Stomach (tissue), 9 donors: Measurements from ENCODE around the gene RAD23A. TPM values are rescaled to one million over a fixed set of nuclear protein-coding genes. Genes with fewer than 3 reads are reported as not detected.
"Not testable (repeated sequence)": the region's sequence is repeated elsewhere in the genome, so short reads cannot be mapped to it uniquely, and the experiment has no call there.

Source experiments
- DNase-seq, 2 donors: peaks; one replicate each; pipeline versions ENCODE4 v3.0.0 to v3.0.0-alpha.2; 2013 to 2019
- H3K27ac ChIP-seq, 5 donors: fragments of 200-600 bp in 4 of 5; sonication (generic) in 4 of 5; one replicate each; pipeline ENCODE4 v1.5.1; 2013 to 2019; ENCODE audit warnings: mild to moderate bottlenecking in 1 of 5, moderate library complexity in 1 of 5
- H3K27me3 ChIP-seq, 3 donors: fragments of 200-600 bp; sonication (generic); one replicate each; pipeline ENCODE4 v1.5.1; 2017 to 2019; ENCODE audit warnings: mixed run types in 1 of 3
- H3K36me3 ChIP-seq, 4 donors: fragments of 200-600 bp; sonication (generic); 1 replicate in 3 of 4; 2 replicates in 1 of 4; pipeline ENCODE4 v1.5.1; 2016 to 2019
- H3K4me1 ChIP-seq, 4 donors: fragments of 200-600 bp; sonication (generic); one replicate each; pipeline ENCODE4 v1.5.1; 2016 to 2019
- H3K4me3 ChIP-seq, 4 donors: fragments of 200-600 bp; sonication (generic) in 3 of 4; one replicate each; pipeline ENCODE4 v1.5.1; 2016 to 2019; ENCODE audit warnings: mild to moderate bottlenecking in 1 of 4
- H3K9me3 ChIP-seq, 4 donors: fragments of 200-600 bp; sonication (generic); one replicate each; pipeline ENCODE4 v1.5.1; 2016 to 2019
- EP300 ChIP-seq: sonication (generic); formaldehyde crosslinking; IDR thresholded peaks from one replicate; pipeline ENCODE4 v1.6.1; 2017; ENCODE audit warnings: antibody characterized with exemption
- POLR2A ChIP-seq, 4 donors: fragments of 450-650 bp; IDR thresholded peaks; one replicate each; pipeline ENCODE4 v1.6.1; 2016; ENCODE audit warnings: antibody characterized with exemption in 4 of 4, control low read depth in 2 of 4, mild to moderate bottlenecking in 1 of 4, moderate library complexity in 1 of 4
- POLR2AphosphoS5 ChIP-seq, 3 donors: sonication (generic); formaldehyde crosslinking; IDR thresholded peaks; one replicate each; pipeline ENCODE4 v1.6.1; 2016; ENCODE audit warnings: antibody characterized with exemption in 3 of 3
- WGBS, 5 donors: extraction: QIAGEN DNeasy Blood & Tissue Kit in 3 of 5; methylation state at CpG; one replicate each; pipeline versions ENCODE4 v1.1.5 to v1.1.7; 2013 to 2018; 5-methylcytosine and 5-hydroxymethylcytosine counted together
- intact Hi-C: fragments of 100-400 bp; cut with DNase I; formaldehyde crosslinking; loops from one replicate; pipeline ENCODE4 v1.15.1; 2023; ENCODE audit warnings: low total_unique reads
- polyA plus RNA-seq, 3 donors: library from polyadenylated mRNA; stranded (reverse); fragments of 200-250 nt; gene quantifications; one replicate each; pipeline ENCODE4 v1.2.3, GENCODE V29; 2013
- total RNA-seq, 5 donors: library from RNA; depleted of rRNA; stranded (reverse); fragments of >200 nt; gene quantifications; one replicate each; pipeline versions ENCODE4 v1.1.0 to v1.2.3, GENCODE V29; 2014 to 2016
- TF ChIP-seq, protein P1 (sequence below), 7 experiments: fragments of 450-650 bp in 4 of 7; fragments of 200-600 bp in 3 of 7; sonication (generic) in 3 of 7; IDR thresholded peaks; one replicate each; pipeline ENCODE4 v1.5.1; 2016 to 2019; ENCODE audit warnings: antibody characterized with exemption in 7 of 7, control low read depth in 2 of 7, mild to moderate bottlenecking in 1 of 7
- donor health status: healthy with polysubstance abuse.
- donor health status: Bipolar disorder and iron deficiency.
- donor health status: healthy.

The RAD23A gene
- total and polyA plus RNA-seq, 8 donors: 44.1 to 144 (median 104) TPM

DNA sequence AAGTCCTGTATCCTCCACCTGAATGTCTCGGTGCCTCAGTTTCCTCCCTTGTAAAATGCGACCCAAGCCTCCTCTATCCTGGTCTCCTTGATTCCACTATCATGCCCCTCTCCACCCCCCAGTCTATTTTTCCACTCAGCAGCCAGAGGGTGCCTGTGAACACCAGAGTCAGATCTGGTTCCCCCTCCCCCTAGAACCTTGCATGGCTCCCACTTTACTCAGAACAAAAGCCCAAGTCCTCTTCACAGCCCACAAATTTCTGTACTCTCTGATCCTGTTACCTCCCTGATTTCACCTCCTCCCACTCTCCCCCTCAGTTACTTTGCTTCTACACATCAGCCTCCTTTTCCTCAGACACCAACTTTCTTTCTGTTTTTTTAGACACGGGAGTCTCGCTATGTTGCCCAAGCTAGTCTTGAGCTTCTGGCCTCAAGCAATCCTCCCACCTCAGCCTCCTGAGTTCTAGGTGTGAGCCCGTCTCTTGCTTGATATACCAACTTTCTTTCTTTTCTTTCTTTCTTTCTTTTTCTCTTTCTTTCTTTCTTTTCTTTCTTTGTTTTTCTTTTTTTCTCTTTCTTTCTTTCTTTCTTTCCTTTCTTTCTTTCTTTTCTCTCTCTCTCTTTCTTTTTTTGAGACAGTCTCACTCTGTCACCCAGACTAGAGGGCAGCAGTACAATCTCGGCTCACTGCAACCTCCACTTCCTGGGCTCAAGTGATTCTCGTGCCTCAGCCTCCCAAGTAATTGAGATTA is 24.6 kb downstream of the RAD23A start:
- TF ChIP-seq POLR2AphosphoS5 (IDR thresholded peaks at IDR 0.05) (no peak), POLR2A (IDR thresholded peaks at IDR 0.05) (no peak), EP300 (no peak)
- TF ChIP-seq, protein P1, sequence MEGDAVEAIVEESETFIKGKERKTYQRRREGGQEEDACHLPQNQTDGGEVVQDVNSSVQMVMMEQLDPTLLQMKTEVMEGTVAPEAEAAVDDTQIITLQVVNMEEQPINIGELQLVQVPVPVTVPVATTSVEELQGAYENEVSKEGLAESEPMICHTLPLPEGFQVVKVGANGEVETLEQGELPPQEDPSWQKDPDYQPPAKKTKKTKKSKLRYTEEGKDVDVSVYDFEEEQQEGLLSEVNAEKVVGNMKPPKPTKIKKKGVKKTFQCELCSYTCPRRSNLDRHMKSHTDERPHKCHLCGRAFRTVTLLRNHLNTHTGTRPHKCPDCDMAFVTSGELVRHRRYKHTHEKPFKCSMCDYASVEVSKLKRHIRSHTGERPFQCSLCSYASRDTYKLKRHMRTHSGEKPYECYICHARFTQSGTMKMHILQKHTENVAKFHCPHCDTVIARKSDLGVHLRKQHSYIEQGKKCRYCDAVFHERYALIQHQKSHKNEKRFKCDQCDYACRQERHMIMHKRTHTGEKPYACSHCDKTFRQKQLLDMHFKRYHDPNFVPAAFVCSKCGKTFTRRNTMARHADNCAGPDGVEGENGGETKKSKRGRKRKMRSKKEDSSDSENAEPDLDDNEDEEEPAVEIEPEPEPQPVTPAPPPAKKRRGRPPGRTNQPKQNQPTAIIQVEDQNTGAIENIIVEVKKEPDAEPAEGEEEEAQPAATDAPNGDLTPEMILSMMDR (IDR thresholded peaks at IDR 0.05): no peak
- Histone ChIP-seq H3K27me3 (peaks cover 0 to 3% (median 0%) of the 10 kb centered on the region in 3 donors), H3K4me1 (peaks cover 6 to 16% (median 14%) of the 10 kb centered on the region in 4 donors), H3K27ac (peak overlapping the region in 1 of 5 donors; percentile 70), H3K36me3 (no peaks in the 10 kb centered on the region), H3K4me3 (no peak overlapping the region), H3K9me3 (no peaks in the 10 kb centered on the region)
- intact Hi-C loops: no loop called here
- no peak for DNase-seq
- WGBS, 5 donors: 81 to 91% (median 90%) methylated on average over 7 of the region's 7 CpGs

DNA sequence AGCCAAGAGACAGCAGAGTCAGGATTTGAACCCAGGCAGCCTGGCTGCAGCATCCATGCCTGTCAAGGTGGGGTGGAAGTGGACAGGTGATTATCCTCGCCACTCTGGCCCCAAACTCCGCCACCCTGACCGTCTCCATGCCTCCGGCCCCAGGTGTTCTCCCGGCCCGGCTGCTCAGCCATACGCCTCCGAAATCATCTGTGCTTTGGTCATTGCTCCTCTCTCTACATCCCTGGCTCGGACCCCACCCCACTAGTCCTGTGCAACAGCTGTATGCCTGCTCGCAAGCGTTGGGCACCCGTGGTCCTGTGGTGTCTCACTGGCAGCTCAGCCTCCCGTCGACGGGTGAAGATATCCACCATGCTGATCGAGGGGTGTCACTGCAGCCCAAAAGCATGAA is 27.6 kb downstream of the RAD23A start:
- intact Hi-C loops: no loop called here
- H3K4me3 ChIP-seq: no peak overlapping the region
- no peaks in the 10 kb centered on the region for H3K36me3 ChIP-seq
- TF ChIP-seq POLR2AphosphoS5 (IDR thresholded peaks at IDR 0.05) (no peak), POLR2A (IDR thresholded peaks at IDR 0.05) (no peak), EP300 (no peak)
- TF ChIP-seq, protein P1 (IDR thresholded peaks at IDR 0.05): no peak
- no peak for DNase-seq
- 83 to 92% (median 88%) methylated on average over 13 to 16 of the region's 16 CpGs for whole genome bisulfite sequencing, 5 donors
- H3K27me3 ChIP-seq: peaks cover 0 to 5% (median 0%) of the 10 kb centered on the region in 3 donors
- H3K9me3 ChIP-seq: no peaks in the 10 kb centered on the region
- no peak overlapping the region for H3K27ac ChIP-seq
- H3K4me1 ChIP-seq: peaks cover 6 to 16% (median 11%) of the 10 kb centered on the region in 4 donors

DNA sequence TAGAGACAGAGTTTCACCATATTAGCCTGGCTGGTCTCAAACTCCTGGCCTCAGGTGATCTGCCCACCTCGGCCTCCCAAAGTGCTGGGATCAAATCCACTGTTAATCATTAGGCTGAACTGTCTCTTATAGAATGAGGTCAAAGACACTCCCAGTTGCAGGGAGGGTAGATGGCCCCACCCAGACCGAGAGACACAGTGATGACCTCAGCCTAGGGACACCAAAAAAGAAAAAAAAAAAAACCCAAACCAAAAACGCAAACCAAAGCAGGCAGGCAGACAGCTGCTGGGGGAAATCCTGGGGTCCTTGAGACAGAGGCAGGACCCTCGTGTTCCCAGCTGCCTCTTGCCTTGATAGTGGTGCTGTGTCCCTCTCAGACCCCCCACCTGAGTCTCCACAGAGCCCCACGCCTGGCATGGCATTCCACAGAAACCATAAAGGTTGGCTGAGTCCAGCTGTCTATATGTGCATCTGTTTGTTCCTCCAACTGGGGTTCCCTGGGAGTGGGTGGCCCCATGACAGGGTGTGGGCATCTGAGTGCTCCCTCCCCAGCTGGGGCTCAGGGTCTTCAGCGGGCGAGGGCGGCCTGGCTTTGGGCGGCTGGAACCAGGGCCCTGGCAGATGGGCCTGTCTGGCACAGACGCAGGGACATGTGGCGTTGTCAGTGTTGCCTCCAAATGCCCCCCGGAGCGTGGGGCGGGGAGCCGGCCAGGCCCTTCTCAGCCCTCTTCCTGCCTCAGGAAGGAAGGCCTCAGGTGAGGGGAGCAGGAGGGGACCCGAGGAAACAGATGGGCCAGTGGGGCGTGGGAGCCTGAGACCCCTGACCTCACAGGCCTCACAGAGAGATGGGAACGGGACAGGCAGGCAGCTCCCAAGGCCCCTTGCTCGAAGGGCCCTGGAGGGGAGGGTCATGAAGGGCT is 28.9 kb downstream of the RAD23A start:
- no peaks in the 10 kb centered on the region for H3K36me3 ChIP-seq
- H3K9me3 ChIP-seq: no peaks in the 10 kb centered on the region
- H3K4me3 ChIP-seq: no peak overlapping the region
- H3K27ac ChIP-seq: no peak overlapping the region
- peaks cover 0 to 5% (median 0%) of the 10 kb centered on the region in 3 donors for H3K27me3 ChIP-seq
- peak in 1 of 2 donors; percentile 33 for DNase-seq
- TF ChIP-seq POLR2A (IDR thresholded peaks at IDR 0.05) (no peak), POLR2AphosphoS5 (IDR thresholded peaks at IDR 0.05) (no peak), EP300 (no peak)
- TF ChIP-seq, protein P1 (IDR thresholded peaks at IDR 0.05): no peak
- intact Hi-C loops: loop anchor here (5.0 kb wide), 1 partner anchor 288 kb away; no protein-coding TSS in a partner anchor
- WGBS, 5 donors: 65 to 71% (median 69%) methylated on average over 18 to 19 of the region's 19 CpGs
- H3K4me1 ChIP-seq: peaks cover 4 to 12% (median 7%) of the 10 kb centered on the region in 4 donors

DNA sequence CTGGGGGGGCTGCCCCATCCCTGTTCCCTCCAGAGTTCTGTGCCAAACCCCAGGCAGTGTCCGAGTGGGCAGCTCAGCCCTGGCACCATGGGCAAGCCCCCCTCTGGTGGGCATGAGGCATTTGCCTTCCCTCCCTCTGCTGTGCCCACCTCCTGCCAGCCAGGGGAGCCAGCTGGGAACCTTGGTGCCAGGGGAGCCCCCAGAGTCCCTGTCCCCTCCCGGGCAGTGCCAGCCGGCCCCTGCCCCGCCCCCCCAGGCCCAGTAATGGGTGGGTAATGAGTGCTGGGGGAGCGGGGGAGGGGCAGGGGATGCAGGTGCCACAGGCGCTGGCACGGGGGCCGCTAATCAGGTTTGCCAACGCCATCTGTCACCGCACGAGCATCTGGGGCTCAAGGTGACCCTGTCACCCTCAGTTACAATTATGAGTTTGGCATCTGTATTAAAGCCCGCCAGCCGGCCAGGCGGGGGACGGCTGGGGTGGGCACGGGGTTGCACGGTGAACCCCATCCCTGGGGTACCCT is 29.6 kb downstream of the RAD23A start:
- TF ChIP-seq EP300 (no peak), POLR2A (IDR thresholded peaks at IDR 0.05) (no peak), POLR2AphosphoS5 (IDR thresholded peaks at IDR 0.05) (no peak)
- TF ChIP-seq, protein P1 (IDR thresholded peaks at IDR 0.05): no peak
- Histone ChIP-seq H3K36me3 (no peaks in the 10 kb centered on the region), H3K27me3 (peaks cover 0 to 5% (median 0%) of the 10 kb centered on the region in 3 donors), H3K4me3 (no peak overlapping the region), H3K9me3 (no peaks in the 10 kb centered on the region), H3K4me1 (peaks cover 0 to 7% (median 3%) of the 10 kb centered on the region in 4 donors), H3K27ac (no peak overlapping the region)
- DNase-seq: peak in 1 of 2 donors; percentile 25
- intact Hi-C loops: loop anchor here (5.0 kb wide), 1 partner anchor 287 kb away; no protein-coding TSS in a partner anchor
- WGBS, 5 donors: 55 to 85% (median 72%) methylated on average over 7 to 17 of the region's 17 CpGs

DNA sequence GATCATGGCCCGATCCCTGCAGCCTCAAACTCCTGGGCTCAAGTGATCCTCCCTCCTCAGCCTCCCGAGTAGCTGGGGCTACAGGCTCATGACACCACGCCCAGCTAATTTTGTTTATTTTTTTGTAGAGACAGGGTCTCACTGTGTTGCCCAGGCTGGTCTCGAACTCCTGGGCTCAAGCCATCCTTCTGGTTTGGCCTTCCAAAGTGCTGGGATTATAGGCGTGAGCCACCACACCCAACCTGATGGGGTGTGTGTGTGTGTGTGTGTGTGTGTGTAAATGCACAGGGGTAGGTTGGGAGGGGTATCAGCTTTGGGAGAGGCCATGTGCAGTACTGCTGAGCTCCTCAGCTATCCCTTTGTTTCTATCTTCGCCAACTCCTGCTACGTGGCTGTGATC is 30.4 kb downstream of the RAD23A start:
- not testable (repeated sequence) for DNase-seq, H3K4me1 ChIP-seq, H3K27ac ChIP-seq, H3K4me3 ChIP-seq, H3K36me3 ChIP-seq, H3K27me3 ChIP-seq, H3K9me3 ChIP-seq
- intact Hi-C loops: loop anchor here (5.0 kb wide), 1 partner anchor 286 kb away; no protein-coding TSS in a partner anchor
- WGBS, 5 donors: 66 to 77% (median 68%) methylated on average over 7 of the region's 7 CpGs
